H9 (cell line): ENCODE data around the gene CCDC192. TPM values are rescaled to one million over a fixed set of nuclear protein-coding genes. Genes with fewer than 3 reads are reported as not detected.

Source experiments
- DNase-seq: peaks from one replicate; pipeline ENCODE4 v3.0.0-alpha.2; 2017
- H2AFZ ChIP-seq: one replicate; pipeline ENCODE4 v1.6.1; 2013; ENCODE audit warnings: mild to moderate bottlenecking, low read length, control low read depth, moderate library complexity
- H2AK5ac ChIP-seq: 2 replicates; pipeline ENCODE4 v1.6.1; 2013; ENCODE audit warnings: low read length, control low read depth, mixed read lengths; ENCODE audit not compliant: insufficient read length
- H2BK120ac ChIP-seq: one replicate; pipeline ENCODE4 v1.6.1; 2013; ENCODE audit warnings: low read depth, mild to moderate bottlenecking, low read length, control low read depth, inconsistent platforms; ENCODE audit not compliant: poor library complexity, severe bottlenecking
- H2BK12ac ChIP-seq: 2 replicates; pipeline ENCODE4 v1.6.1; 2013; ENCODE audit warnings: low read length, control low read depth, mixed read lengths, low read depth; ENCODE audit not compliant: insufficient read length
- H2BK15ac ChIP-seq: 2 replicates; pipeline ENCODE4 v1.6.1; 2013; ENCODE audit warnings: low read depth, low read length, control low read depth
- H2BK20ac ChIP-seq: one replicate; pipeline ENCODE4 v1.6.1; 2013; ENCODE audit warnings: low read depth, mild to moderate bottlenecking, low read length, control low read depth, inconsistent platforms; ENCODE audit not compliant: poor library complexity, severe bottlenecking
- H2BK5ac ChIP-seq: 2 replicates; pipeline ENCODE4 v1.6.1; 2013; ENCODE audit warnings: low read length, control low read depth, mixed read lengths; ENCODE audit not compliant: insufficient read length
- H3K14ac ChIP-seq: 2 replicates; pipeline ENCODE4 v1.6.1; 2013; ENCODE audit warnings: low read length, control low read depth; ENCODE audit not compliant: insufficient read depth
- H3K18ac ChIP-seq: 2 replicates; pipeline ENCODE4 v1.6.1; 2013; ENCODE audit warnings: low read depth, mild to moderate bottlenecking, mixed read lengths, low read length, control low read depth; ENCODE audit not compliant: insufficient read length
- H3K23ac ChIP-seq: 2 replicates; pipeline ENCODE4 v1.6.1; 2013; ENCODE audit warnings: low read length, control low read depth, mixed read lengths, low read depth; ENCODE audit not compliant: insufficient read length
- H3K23me2 ChIP-seq: 2 replicates; pipeline ENCODE4 v1.6.1; 2013; ENCODE audit warnings: low read depth, mild to moderate bottlenecking, mixed read lengths, low read length, control low read depth; ENCODE audit not compliant: insufficient read length, poor library complexity, severe bottlenecking
- H3K27ac ChIP-seq: 2 replicates; pipeline ENCODE4 v1.5.1; 2013; ENCODE audit warnings: low read length, control low read depth, mixed read lengths, low read depth; ENCODE audit not compliant: insufficient read length
- H3K27me3 ChIP-seq: 2 replicates; pipeline ENCODE4 v1.6.1; 2013; ENCODE audit warnings: low read length, control low read depth, inconsistent platforms; ENCODE audit not compliant: insufficient read depth
- H3K4ac ChIP-seq: 2 replicates; pipeline ENCODE4 v1.6.1; 2013; ENCODE audit warnings: low read depth, mild to moderate bottlenecking, control low read depth, inconsistent platforms, low read length, moderate library complexity
- H3K4me1 ChIP-seq: 2 replicates; pipeline ENCODE4 v1.6.1; 2013; ENCODE audit warnings: low read length, control low read depth, inconsistent platforms; ENCODE audit not compliant: insufficient read depth
- H3K4me2 ChIP-seq: 2 replicates; pipeline ENCODE4 v1.6.1; 2013; ENCODE audit warnings: low read length, control low read depth, mixed read lengths; ENCODE audit not compliant: insufficient read length, insufficient read depth
- H3K56ac ChIP-seq: 2 replicates; pipeline ENCODE4 v1.6.1; 2013; ENCODE audit warnings: low read depth, mild to moderate bottlenecking, mixed read lengths, low read length, control low read depth; ENCODE audit not compliant: insufficient read length
- H3K79me1 ChIP-seq: 2 replicates; pipeline ENCODE4 v1.6.1; 2013; ENCODE audit warnings: low read depth, mild to moderate bottlenecking, moderate library complexity, low read length, control low read depth, inconsistent platforms; ENCODE audit not compliant: insufficient read depth, poor library complexity, severe bottlenecking
- H3K79me2 ChIP-seq: 2 replicates; pipeline ENCODE4 v1.6.1; 2013; ENCODE audit warnings: low read length, control low read depth, inconsistent platforms; ENCODE audit not compliant: insufficient read depth
- H3K9ac ChIP-seq: 2 replicates; pipeline ENCODE4 v1.6.1; 2013; ENCODE audit warnings: low read length, control low read depth, mixed read lengths; ENCODE audit not compliant: insufficient read length; ENCODE audit errors: extremely low read depth
- H3K9me3 ChIP-seq: one replicate; pipeline ENCODE4 v1.6.1; 2013; ENCODE audit warnings: low read depth, low read length, inconsistent platforms; ENCODE audit not compliant: control insufficient read depth
- H3T11ph ChIP-seq: one replicate; pipeline ENCODE4 v1.6.1; 2013; ENCODE audit warnings: mild to moderate bottlenecking, low read length, control low read depth, inconsistent platforms
- H4K20me1 ChIP-seq: one replicate; pipeline ENCODE4 v1.6.1; 2013; ENCODE audit not compliant: control insufficient read depth, insufficient read length, insufficient read depth
- H4K5ac ChIP-seq: 2 replicates; pipeline ENCODE4 v1.6.1; 2013; ENCODE audit warnings: low read depth, mild to moderate bottlenecking, mixed read lengths, low read length, control low read depth; ENCODE audit not compliant: insufficient read length
- H4K8ac ChIP-seq: replicated peaks from 2 replicates; pipeline ENCODE4 v1.6.1; 2013; ENCODE audit warnings: low read length, control low read depth, mixed read lengths, low read depth; ENCODE audit not compliant: insufficient read length
- H4K91ac ChIP-seq: 2 replicates; pipeline ENCODE4 v1.6.1; 2013; ENCODE audit warnings: low read depth, mild to moderate bottlenecking, moderate library complexity, mixed read lengths, low read length, control low read depth; ENCODE audit not compliant: insufficient read length
- H3K27ac Mint-ChIP-seq, 3 experiments: 2 replicates in 2 of 3; 3 replicates in 1 of 3; pipeline ENCODE4 v1.8.0; 2020 to 2021; ENCODE audit warnings: mixed read lengths in 3 of 3, mild to moderate bottlenecking in 1 of 3, moderate library complexity in 1 of 3
- H3K27me3 Mint-ChIP-seq: 2 replicates; pipeline ENCODE4 v1.8.0; 2021; ENCODE audit warnings: low read depth, mild to moderate bottlenecking, moderate library complexity, mixed read lengths
- H3K36me3 Mint-ChIP-seq, 3 experiments: 2 replicates in 2 of 3; 3 replicates in 1 of 3; pipeline ENCODE4 v1.8.0; 2020 to 2021; ENCODE audit warnings: low read depth in 3 of 3, mixed read lengths in 3 of 3; ENCODE audit not compliant: insufficient read depth in 1 of 3
- H3K4me1 Mint-ChIP-seq, 2 experiments: 2 replicates each; pipeline ENCODE4 v1.8.0; 2020; ENCODE audit warnings: mixed read lengths in 2 of 2
- H3K4me3 Mint-ChIP-seq, 2 experiments: 2 replicates in 1 of 2; 3 replicates in 1 of 2; pipeline ENCODE4 v1.8.0; 2020 to 2021; ENCODE audit warnings: mild to moderate bottlenecking in 2 of 2, mixed read lengths in 2 of 2, moderate library complexity in 1 of 2
- H3K9me3 Mint-ChIP-seq, 2 experiments: 2 replicates in 1 of 2; 3 replicates in 1 of 2; pipeline ENCODE4 v1.8.0; 2020; ENCODE audit warnings: mild to moderate bottlenecking in 2 of 2, mixed read lengths in 2 of 2, moderate library complexity in 1 of 2
- WGBS: extraction: QIAGEN DNeasy Blood & Tissue Kit; methylation state at CpG from one replicate; pipeline ENCODE4 v1.1.7; 2013; ENCODE audit warnings: missing lambda C conversion rate, low lambda C conversion rate, mixed read lengths; ENCODE audit not compliant: insufficient read length; ENCODE audit errors: extremely low coverage; 5-methylcytosine and 5-hydroxymethylcytosine counted together
- total RNA-seq: library from RNA; stranded (reverse); gene quantifications from 2 replicates; pipeline ENCODE4 v1.2.1, GENCODE V29; 2021
- TF ChIP-seq, protein P1 (sequence below): fragments of 200-600 bp; sonication (generic); conservative IDR thresholded peaks from 3 replicates; pipeline ENCODE4 v1.8.0; 2021; ENCODE audit warnings: antibody characterized with exemption, mild to moderate bottlenecking

CCDC192 gene
- total RNA-seq, 1 experiment from 2014 or later = not detected

DNA sequence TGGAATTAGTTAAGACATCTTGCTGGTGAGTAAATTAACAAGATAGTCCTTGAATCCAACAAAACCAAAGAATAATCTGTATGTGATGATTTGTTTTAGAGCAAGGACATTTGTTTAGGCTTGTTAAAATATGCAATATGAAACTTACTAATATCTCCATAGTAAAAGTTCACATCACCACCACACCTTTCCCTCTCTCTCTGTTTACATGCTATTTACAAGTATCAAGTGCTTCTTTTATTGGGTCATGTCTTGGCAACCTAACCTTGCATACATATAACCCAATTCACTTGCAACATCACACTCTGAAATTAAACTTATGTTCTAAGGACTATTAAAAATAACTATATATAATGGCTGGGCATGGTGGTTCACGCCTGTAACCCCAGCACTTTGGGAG lies 161.3 kb downstream of the CCDC192 start:
- Histone ChIP-seq H3K23me2 (no peaks in the 10 kb centered on the region), H2BK120ac (no peak overlapping the region), H3K27me3 (no peaks in the 10 kb centered on the region), H2BK5ac (no peak overlapping the region), H3K79me2 (no peaks in the 10 kb centered on the region), H3K14ac (no peak overlapping the region), H2AK5ac (no peak overlapping the region), H3K23ac (no peak overlapping the region), H4K8ac (no peak overlapping the region), H3K18ac (no peak overlapping the region), H3K4me1 (no peaks in the 10 kb centered on the region), H2AFZ (no peak overlapping the region), H2BK12ac (no peak overlapping the region), H2BK20ac (no peak overlapping the region), H3K9ac (no peak overlapping the region), H3K56ac (no peak overlapping the region), H4K20me1 (no peaks in the 10 kb centered on the region), H3K9me3 (no peaks in the 10 kb centered on the region), H3K79me1 (no peaks in the 10 kb centered on the region), H3K27ac (no peak overlapping the region), H3T11ph (no peak overlapping the region), H4K5ac (no peak overlapping the region), H4K91ac (no peak overlapping the region), H3K4me2 (no peak overlapping the region), H3K4ac (no peak overlapping the region), H2BK15ac (no peak overlapping the region)
- TF ChIP-seq, protein P1, sequence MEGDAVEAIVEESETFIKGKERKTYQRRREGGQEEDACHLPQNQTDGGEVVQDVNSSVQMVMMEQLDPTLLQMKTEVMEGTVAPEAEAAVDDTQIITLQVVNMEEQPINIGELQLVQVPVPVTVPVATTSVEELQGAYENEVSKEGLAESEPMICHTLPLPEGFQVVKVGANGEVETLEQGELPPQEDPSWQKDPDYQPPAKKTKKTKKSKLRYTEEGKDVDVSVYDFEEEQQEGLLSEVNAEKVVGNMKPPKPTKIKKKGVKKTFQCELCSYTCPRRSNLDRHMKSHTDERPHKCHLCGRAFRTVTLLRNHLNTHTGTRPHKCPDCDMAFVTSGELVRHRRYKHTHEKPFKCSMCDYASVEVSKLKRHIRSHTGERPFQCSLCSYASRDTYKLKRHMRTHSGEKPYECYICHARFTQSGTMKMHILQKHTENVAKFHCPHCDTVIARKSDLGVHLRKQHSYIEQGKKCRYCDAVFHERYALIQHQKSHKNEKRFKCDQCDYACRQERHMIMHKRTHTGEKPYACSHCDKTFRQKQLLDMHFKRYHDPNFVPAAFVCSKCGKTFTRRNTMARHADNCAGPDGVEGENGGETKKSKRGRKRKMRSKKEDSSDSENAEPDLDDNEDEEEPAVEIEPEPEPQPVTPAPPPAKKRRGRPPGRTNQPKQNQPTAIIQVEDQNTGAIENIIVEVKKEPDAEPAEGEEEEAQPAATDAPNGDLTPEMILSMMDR = no peak
- no peak overlapping the region for H3K4me3 Mint-ChIP-seq
- WGBS = no CpG with 5 or more reads among the region's 1 CpG
- no peak for DNase-seq
- no peaks in the 10 kb centered on the region for H3K4me1 Mint-ChIP-seq
- peaks cover 1 to 5% of the 10 kb centered on the region in 2 experiments; a peak in 1 of 5 replicates for H3K9me3 Mint-ChIP-seq
- no peaks in the 10 kb centered on the region for H3K27me3 Mint-ChIP-seq
- H3K36me3 Mint-ChIP-seq = no peaks in the 10 kb centered on the region
- H3K27ac Mint-ChIP-seq = no peak overlapping the region
